Fibroblast of skin of right quadriceps (primary cell): ENCODE data around the gene IQCC.

Experiments used
- DNase-seq: peaks from one replicate; pipeline ENCODE4 v3.0.0-alpha.2; 2013

IQCC gene

GRCh38 chr1:32224285-32224684, 18.8 kb downstream of the IQCC start:
- no peak for DNase-seq

DNA sequence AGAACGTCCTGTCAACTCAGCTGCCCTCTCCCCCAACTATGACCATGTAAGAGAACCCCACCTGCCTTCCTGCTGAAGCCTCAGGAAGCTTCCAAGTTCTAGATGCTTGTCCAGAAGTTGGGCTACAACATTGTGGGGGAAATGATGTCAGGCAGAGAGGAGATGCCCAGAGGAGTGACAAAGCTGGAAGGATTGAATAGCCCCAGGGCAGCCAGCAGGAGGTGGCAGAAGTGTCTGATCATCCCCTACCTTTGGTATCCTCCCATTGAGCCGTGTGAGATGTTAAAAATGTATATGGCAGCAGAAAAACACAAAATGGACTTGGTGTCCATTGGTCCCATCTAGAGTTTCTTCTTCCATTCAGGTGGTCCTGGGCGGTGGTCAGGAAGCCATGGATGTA, 23.3 kb downstream of the IQCC start:
- no peak for DNase-seq

DNA sequence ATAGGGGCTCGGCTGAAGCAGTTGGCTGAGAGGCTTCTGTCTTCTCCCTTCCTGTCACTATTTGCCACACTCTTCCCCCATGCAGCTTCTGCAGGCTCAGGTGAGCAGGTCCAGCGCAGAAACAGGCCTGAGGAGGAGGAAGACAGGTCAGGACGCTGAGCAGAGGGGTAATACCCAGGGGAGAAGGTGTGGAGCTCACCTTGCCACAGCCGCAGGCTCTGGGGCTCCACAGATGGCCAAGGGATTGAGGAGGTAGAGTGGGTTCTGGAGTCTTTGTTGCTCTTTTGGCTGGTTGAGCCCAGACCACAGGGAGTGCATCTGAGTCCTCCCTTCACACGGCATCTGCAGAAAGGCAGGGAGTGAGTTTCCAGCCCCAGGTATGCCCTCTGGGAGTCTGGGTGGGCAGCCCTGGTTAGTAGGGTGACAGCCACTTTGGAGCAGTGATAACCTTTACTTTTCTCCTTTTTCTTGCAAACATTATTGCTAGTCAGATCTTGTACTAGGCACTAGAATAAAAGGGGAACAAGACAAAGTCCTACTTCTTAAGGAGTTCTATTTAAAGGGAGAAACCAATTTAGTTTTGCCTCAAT, 26.5 kb downstream of the IQCC start:
- DNase-seq: no peak

DNA sequence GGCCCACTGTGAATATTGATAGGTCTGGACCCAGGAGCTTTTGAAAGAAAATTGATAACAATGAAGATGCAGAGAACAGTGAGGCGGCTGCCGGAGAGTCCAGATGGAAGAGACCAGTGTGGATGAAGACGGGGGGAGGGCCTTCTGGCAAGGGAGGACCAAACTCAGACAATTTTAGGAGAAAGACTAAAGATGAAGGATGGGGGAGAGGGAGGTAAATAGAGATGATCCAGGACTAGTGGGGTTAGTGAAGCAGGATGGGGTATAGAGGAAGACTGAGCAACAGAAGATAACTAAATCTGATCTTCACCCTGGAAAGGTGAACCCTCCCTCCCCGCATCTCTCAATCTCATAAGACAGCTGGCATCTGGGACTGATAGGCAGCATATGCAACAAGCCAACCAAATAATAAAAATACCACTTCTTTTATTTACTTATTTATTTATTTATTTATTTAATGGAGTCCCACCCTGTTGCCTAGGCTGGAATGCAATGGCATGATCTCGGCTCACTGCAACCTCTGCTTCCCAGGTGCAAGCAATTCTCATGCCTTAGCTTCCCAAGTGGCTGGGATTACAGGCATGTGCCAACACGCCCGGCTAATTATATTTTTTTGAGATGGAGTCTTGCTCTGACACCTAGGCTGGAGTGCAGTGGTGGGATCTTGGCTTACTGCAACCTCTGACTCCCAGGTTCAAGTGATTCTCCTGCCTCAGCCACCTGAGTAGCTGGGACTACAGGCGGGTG, 27.3 kb downstream of the IQCC start:
- DNase-seq: no peak

- no peak for DNase-seq
Measured at GRCh38 chr1:32234792-32235191, 29.3 kb downstream of the IQCC start.

DNA sequence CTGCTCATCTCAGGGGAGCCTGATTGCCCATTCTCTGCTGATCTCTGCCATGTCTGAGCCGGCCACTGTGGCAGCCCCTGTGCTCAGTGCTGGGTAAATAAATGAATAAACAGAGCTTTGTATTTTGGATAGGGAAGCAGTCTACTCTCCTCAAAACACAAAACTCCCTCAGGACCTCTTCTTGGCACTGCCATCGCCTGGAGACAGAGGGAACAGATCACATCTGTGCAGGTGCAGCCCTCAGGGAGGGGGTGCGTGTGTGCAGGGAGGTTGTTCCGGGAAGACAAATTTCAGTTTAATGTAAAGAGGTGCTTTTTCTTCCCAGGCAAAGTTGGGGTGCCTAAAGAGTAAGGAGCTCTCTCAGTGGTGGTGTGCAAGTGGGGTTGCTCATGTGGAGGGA, 33.9 kb downstream of the IQCC start:
- no peak for DNase-seq

- DNase-seq: no peak
Measured at GRCh38 chr1:32239790-32240139, 34.3 kb downstream of the IQCC start.

- DNase-seq: no peak
Measured at GRCh38 chr1:32240140-32240951, 34.9 kb downstream of the IQCC start.

- peak; percentile 39 for DNase-seq
Measured at GRCh38 chr1:32241001-32241763, 35.7 kb downstream of the IQCC start.

- no peak for DNase-seq
Measured at GRCh38 chr1:32242341-32242851, 36.9 kb downstream of the IQCC start.

DNA sequence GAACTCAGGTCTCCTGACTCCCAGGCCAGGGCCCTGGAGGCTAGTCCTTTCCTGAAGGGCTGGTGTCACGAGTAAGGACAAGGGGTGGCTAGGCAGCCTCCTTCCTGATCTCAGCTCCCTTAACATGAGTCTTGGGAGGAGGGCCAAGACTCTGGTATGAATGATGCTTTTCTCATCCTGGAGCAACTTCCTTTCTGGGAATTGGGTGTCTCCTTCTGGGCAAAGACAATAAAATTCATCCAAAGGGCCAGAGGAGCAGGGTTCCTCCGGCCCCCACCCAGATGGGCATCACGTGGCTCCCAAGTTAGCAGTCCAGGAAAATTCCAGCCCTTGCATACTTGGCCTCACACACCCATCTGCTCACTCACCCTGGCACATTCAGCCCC, 41.4 kb downstream of the IQCC start, which contains the start of gene FAM167B:
Gene FAM167B (plus strand): TSS at position 335 of the 386 bp plus-strand sequence. CDS start 200 bp downstream, outside the sequence.
- peak; percentile 67 for DNase-seq

DNA sequence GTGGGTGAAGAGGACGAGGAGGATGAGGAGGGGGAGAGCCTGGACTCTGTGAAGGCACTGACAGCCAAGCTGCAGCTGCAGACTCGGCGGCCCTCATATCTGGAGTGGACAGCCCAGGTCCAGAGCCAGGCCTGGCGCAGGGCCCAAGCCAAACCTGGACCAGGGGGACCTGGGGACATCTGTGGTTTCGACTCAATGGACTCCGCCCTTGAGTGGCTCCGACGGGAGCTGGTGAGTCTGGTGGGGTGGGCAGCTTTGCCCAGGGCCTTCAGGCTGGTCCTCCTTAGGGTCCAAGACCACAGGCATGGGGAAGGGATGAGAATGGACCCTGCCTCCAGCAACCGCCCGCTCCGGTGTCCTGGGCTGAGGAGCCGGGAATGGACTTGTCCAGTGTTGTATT, 42.0 kb downstream of the IQCC start:
- DNase-seq: no peak

GRCh38 chr1:32247983-32248889, 42.8 kb downstream of the IQCC start:
- peak; percentile 47 for DNase-seq

DNA sequence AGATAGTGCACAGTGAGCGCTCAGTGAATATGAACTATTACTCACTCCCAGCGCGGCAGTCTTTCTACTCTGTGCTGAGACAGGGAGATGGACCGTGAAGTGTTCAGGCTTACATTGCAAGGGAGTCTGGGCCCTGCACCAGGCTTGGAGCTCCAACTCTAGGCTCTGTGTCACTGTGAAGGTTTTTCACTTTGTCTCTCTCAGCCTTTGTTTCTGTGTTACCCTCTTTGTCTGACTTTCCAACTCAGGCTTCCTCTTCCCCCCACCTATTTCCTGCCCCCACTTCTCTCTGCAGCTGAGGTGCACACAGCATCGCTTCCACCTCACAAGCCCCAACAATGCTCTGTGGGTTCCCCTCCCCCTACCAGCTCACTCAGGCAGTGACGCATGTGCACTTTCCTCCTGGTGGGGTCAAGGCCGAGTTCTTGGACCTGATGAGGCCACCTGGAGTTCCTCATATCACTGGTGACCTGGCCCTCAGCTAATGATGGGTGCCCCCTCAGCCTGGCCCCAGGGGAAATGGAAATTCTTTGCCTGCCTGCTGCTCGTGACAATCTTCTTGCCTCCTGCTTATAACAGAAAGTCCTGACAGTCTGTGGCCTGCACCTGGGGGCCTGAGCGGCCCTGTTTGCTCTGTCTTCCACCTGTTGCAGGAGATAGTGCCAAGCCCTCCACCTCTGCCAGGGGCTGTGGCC, 44.5 kb downstream of the IQCC start:
- peak; percentile 23 for DNase-seq

DNA sequence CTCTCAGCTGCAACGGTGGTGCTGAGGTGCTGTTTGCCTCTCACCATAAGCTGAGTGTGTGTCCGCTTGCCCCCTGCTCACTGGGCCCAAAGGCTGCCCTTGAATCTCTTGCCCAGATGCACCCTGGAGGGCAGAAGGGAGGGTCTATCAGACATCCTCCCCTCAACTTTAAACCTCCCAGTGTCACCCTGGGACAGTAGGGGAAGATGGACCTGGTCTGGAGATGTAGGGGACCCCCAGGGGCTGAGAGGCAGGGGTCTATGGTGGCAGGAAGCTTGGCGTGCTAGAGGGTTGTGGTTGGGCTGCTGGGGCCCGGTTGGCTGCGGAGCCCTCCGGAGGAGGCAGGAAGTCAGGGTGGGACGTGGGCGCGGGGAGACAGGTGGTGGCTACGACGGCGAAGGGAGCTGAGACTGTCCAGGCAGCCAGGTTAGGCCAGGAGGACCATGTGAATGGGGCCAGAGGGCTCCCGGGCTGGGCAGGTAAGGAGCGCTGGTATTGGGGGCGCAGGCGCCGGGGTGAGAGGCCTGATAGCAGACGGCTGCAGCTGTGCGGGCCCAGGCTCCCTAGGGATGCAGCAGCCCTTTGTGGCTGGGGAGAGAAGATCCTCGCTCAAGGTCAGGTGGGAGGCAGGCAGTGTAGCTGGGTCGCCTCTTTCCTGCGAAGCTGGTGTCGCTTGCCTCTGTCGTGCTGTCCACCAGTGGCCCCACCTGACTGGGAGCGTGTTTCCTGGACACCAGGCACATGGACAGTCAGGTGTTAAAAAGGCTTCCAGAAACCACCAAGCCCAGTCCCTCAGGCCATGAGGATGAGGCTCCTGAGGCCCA, 45.6 kb downstream of the IQCC start, which contains the start of gene LCK:
Gene LCK (plus strand): TSS at position 373 of the 824 bp plus-strand sequence. CDS start 23,065 bp downstream, outside the sequence.
- DNase-seq: no peak

- DNase-seq: no peak
Measured at GRCh38 chr1:32255072-32256071, 49.9 kb downstream of the IQCC start.

DNA sequence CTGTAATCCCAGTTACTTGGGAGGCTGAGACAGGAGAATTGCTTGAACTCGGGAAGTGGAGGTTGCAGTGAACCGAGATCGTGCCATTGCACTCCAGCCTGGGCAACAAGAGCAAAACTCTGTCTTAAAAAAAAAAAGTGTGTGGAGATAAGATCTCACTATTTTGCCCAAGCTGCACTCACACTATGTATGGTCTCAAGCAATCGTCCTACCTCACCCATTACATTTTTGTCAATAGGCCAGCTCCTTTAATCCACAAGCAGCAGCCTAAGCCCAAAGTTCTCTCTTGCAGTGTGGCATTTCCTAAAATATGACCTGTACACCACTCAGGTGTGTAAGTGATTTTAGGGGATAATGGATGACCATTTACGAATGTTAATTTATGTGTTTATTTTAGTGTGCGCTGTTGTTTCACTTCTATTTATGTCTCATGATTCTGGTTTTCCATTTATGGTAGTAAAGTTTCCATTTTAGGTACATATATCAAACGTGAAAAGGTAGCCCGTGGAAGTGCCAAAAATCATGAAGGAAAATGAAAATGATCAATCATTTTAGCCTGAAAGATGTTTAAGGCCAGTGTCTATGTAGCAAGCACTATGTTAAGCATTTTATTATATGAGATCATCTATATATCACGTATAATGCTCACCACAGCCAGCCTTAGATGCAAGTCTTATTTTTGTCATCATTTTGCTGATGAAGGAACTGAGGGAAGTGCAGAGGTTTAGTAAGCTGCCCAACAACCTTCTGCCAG, 51.2 kb downstream of the IQCC start:
- DNase-seq: no peak

GRCh38 chr1:32257227-32257508, 51.7 kb downstream of the IQCC start:
- no peak for DNase-seq
